Spinal cord (tissue), 10 donors: Measurements from ENCODE around the gene ACTRT2. TPM values are rescaled to one million over a fixed set of nuclear protein-coding genes. Genes with fewer than 3 reads are reported as not detected.

ENCODE experiments used
- DNase-seq, 6 donors: peaks; one replicate each; pipeline versions ENCODE4 v3.0.0 to v3.0.0-alpha.2; 2013 to 2015; ENCODE audit warnings: low spot score in 6 of 6, low read depth in 4 of 6
- H3K27ac ChIP-seq: one replicate; pipeline ENCODE4 v1.5.1; 2013; ENCODE audit warnings: low read depth, low read length, control low read depth
- H3K27me3 ChIP-seq: one replicate; pipeline ENCODE4 v1.6.1; 2013; ENCODE audit warnings: low read length; ENCODE audit not compliant: control insufficient read depth, insufficient read depth
- H3K36me3 ChIP-seq: one replicate; pipeline ENCODE4 v1.6.1; 2013; ENCODE audit warnings: low read length; ENCODE audit not compliant: control insufficient read depth, insufficient read depth
- H3K4me1 ChIP-seq: one replicate; pipeline ENCODE4 v1.6.1; 2013; ENCODE audit warnings: low read length; ENCODE audit not compliant: control insufficient read depth, insufficient read depth
- H3K4me3 ChIP-seq: one replicate; pipeline ENCODE4 v1.5.1; 2013; ENCODE audit warnings: low read depth, low read length, control low read depth
- H3K9me3 ChIP-seq: one replicate; pipeline ENCODE4 v1.6.1; 2013; ENCODE audit warnings: low read length; ENCODE audit not compliant: control insufficient read depth, insufficient read depth
- WGBS: methylation state at CpG from one replicate; pipeline ENCODE4 v1.1.5; 2013; ENCODE audit warnings: missing lambda C conversion rate; ENCODE audit not compliant: insufficient coverage; 5-methylcytosine and 5-hydroxymethylcytosine counted together
- polyA plus RNA-seq, 2 donors: library from polyadenylated mRNA; unstranded; fragments of 120-200 nt; gene quantifications; one replicate each; pipeline ENCODE4 v1.2.1, GENCODE V29; 2013; ENCODE audit not compliant: insufficient read length in 2 of 2
- total RNA-seq, 2 donors: library from RNA; depleted of rRNA in 1 of 2; stranded (reverse); fragments of 120-200 nt in 1 of 2; fragments of >200 nt in 1 of 2; gene quantifications; one replicate each; pipeline versions ENCODE4 v1.2.3 to v1.2.4, GENCODE V29; 2013 to 2014
- donor health status: healthy.

Gene ACTRT2
- total and polyA plus RNA-seq, 4 donors = not detected

GRCh38 chr1:3011631-3012455 is 9.4 kb upstream of the ACTRT2 start:
- peak; percentile 48 to 94 (median 58) for DNase-seq
- H3K36me3 ChIP-seq = no peaks in the 10 kb centered on the region
- H3K27me3 ChIP-seq = peaks cover 4% of the 10 kb centered on the region
- H3K4me1 ChIP-seq = peaks cover 39% of the 10 kb centered on the region
- peaks cover 11% of the 10 kb centered on the region for H3K9me3 ChIP-seq
- 22% methylated on average over 42 of the region's 46 CpGs for WGBS
- H3K4me3 ChIP-seq = no peak overlapping the region
- H3K27ac ChIP-seq = peak overlapping the region; percentile 81

GRCh38 chr1:3012456-3013291 is 8.6 kb upstream of the ACTRT2 start:
- Histone ChIP-seq H3K27me3 (peaks cover 4% of the 10 kb centered on the region), H3K4me3 (no peak overlapping the region), H3K27ac (peak overlapping the region; percentile 81)

GRCh38 chr1:3013371-3014049 is 7.8 kb upstream of the ACTRT2 start:
- Histone ChIP-seq H3K27ac (no peak overlapping the region), H3K4me3 (no peak overlapping the region), H3K9me3 (no peaks in the 10 kb centered on the region), H3K27me3 (peaks cover 4% of the 10 kb centered on the region), H3K36me3 (no peaks in the 10 kb centered on the region), H3K4me1 (peaks cover 53% of the 10 kb centered on the region)
- DNase-seq = no peak
- WGBS = 83% methylated on average over 13 of the region's 15 CpGs

More at GRCh38 chr1:3012456-3013291, 8.6 kb upstream of the ACTRT2 start:
- Histone ChIP-seq H3K9me3 (peaks cover 4% of the 10 kb centered on the region), H3K36me3 (no peaks in the 10 kb centered on the region), H3K4me1 (peaks cover 47% of the 10 kb centered on the region)
- DNase-seq = peak in 4 of 6 donors; percentile 43 to 85 (median 56)
- WGBS = 38% methylated on average over 34 of the region's 44 CpGs

GRCh38 chr1:3014050-3014440 is 7.2 kb upstream of the ACTRT2 start:
- WGBS = 80% methylated on average over 6 of the region's 10 CpGs
- H3K9me3 ChIP-seq = no peaks in the 10 kb centered on the region
- H3K27ac ChIP-seq = no peak overlapping the region
- H3K4me3 ChIP-seq = no peak overlapping the region
- H3K36me3 ChIP-seq = no peaks in the 10 kb centered on the region
- no peak for DNase-seq
- H3K27me3 ChIP-seq = peaks cover 4% of the 10 kb centered on the region
- peaks cover 53% of the 10 kb centered on the region for H3K4me1 ChIP-seq

GRCh38 chr1:3014443-3015268 is 6.6 kb upstream of the ACTRT2 start:
- H3K27ac ChIP-seq = no peak overlapping the region
- no peak overlapping the region for H3K4me3 ChIP-seq
- peaks cover 4% of the 10 kb centered on the region for H3K27me3 ChIP-seq
- peaks cover 53% of the 10 kb centered on the region for H3K4me1 ChIP-seq
- no peak for DNase-seq
- H3K36me3 ChIP-seq = no peaks in the 10 kb centered on the region
- H3K9me3 ChIP-seq = no peaks in the 10 kb centered on the region
- 62% methylated on average over 20 of the region's 26 CpGs for WGBS

- Histone ChIP-seq H3K27ac (no peak overlapping the region), H3K4me3 (no peak overlapping the region), H3K9me3 (no peaks in the 10 kb centered on the region), H3K4me1 (peaks cover 53% of the 10 kb centered on the region), H3K36me3 (no peaks in the 10 kb centered on the region), H3K27me3 (peaks cover 4% of the 10 kb centered on the region)
- 93% methylated on average over 6 of the region's 10 CpGs for whole genome bisulfite sequencing
- no peak for DNase-seq
These were observed 6.0 kb upstream of the ACTRT2 start for GRCh38 chr1:3015269-3015635.

- no peaks in the 10 kb centered on the region for H3K9me3 ChIP-seq
- no peaks in the 10 kb centered on the region for H3K36me3 ChIP-seq
- H3K4me1 ChIP-seq = peaks cover 53% of the 10 kb centered on the region
- H3K4me3 ChIP-seq = no peak overlapping the region
- 68% methylated on average over 4 of the region's 5 CpGs for WGBS
- peaks cover 4% of the 10 kb centered on the region for H3K27me3 ChIP-seq
- H3K27ac ChIP-seq = no peak overlapping the region
- DNase-seq = no peak
These were observed 5.5 kb upstream of the ACTRT2 start for GRCh38 chr1:3015744-3016143.

GRCh38 chr1:3016641-3017439 is 4.4 kb upstream of the ACTRT2 start:
- peaks cover 45% of the 10 kb centered on the region for H3K4me1 ChIP-seq
- 77% methylated on average over 14 of the region's 22 CpGs for WGBS
- H3K27me3 ChIP-seq = peaks cover 4% of the 10 kb centered on the region
- H3K9me3 ChIP-seq = no peaks in the 10 kb centered on the region
- no peaks in the 10 kb centered on the region for H3K36me3 ChIP-seq
- no peak for DNase-seq
- no peak overlapping the region for H3K27ac ChIP-seq
- H3K4me3 ChIP-seq = no peak overlapping the region
